IPS DF 6.9 (cell line): ENCODE measurements around the gene NTNG2.

Experiments used
- DNase-seq: peaks from one replicate; pipeline ENCODE4 v3.0.0-alpha.2; 2013; ENCODE audit warnings: low read depth, low spot score
- H3K27ac ChIP-seq: one replicate; pipeline ENCODE4 v1.5.1; 2013; ENCODE audit warnings: low read length, control low read depth
- H3K27me3 ChIP-seq: 2 replicates; pipeline ENCODE4 v1.6.1; 2013; ENCODE audit warnings: mild to moderate bottlenecking, low read length; ENCODE audit not compliant: control insufficient read depth, insufficient read depth
- H3K36me3 ChIP-seq: 2 replicates; pipeline ENCODE4 v1.6.1; 2013; ENCODE audit warnings: low read length; ENCODE audit not compliant: control insufficient read depth, insufficient read depth
- H3K4me1 ChIP-seq: 2 replicates; pipeline ENCODE4 v1.6.1; 2013; ENCODE audit warnings: low read length; ENCODE audit not compliant: control insufficient read depth, insufficient read depth
- H3K4me3 ChIP-seq: 2 replicates; pipeline ENCODE4 v1.5.1; 2013; ENCODE audit warnings: mild to moderate bottlenecking, low read length
- H3K9me3 ChIP-seq: 2 replicates; pipeline ENCODE4 v1.6.1; 2013; ENCODE audit warnings: low read length, inconsistent platforms; ENCODE audit not compliant: control insufficient read depth, insufficient read depth
- WGBS: extraction: QIAGEN DNeasy Blood & Tissue Kit; methylation state at CpG from one replicate; pipeline ENCODE4 v1.1.7; 2013; ENCODE audit warnings: mixed read lengths, missing lambda C conversion rate; ENCODE audit not compliant: insufficient read length, insufficient coverage; 5-methylcytosine and 5-hydroxymethylcytosine counted together

The NTNG2 gene

GRCh38 chr9:132214027-132214622 is 52.3 kb downstream of the NTNG2 start:
- Histone ChIP-seq H3K4me1 (0 out of 2 replicates have a peak, but pooled peaks cover 1% of the 10 kb centered on the region), H3K36me3 (no peaks in the 10 kb centered on the region), H3K9me3 (no peaks in the 10 kb centered on the region), H3K27ac (no peak overlapping the region), H3K4me3 (no peak overlapping the region), H3K27me3 (no peaks in the 10 kb centered on the region)
- no CpG with 5 or more reads among the region's 18 CpGs for WGBS
- peak; percentile 45 for DNase-seq

- Histone ChIP-seq H3K27ac (no peak overlapping the region), H3K4me1 (0 out of 2 replicates have a peak, but pooled peaks cover 1% of the 10 kb centered on the region), H3K27me3 (no peaks in the 10 kb centered on the region), H3K9me3 (no peaks in the 10 kb centered on the region), H3K36me3 (no peaks in the 10 kb centered on the region), H3K4me3 (no peak overlapping the region)
- DNase-seq = no peak
- WGBS = no CpG with 5 or more reads among the region's 10 CpGs
Measured at GRCh38 chr9:132216861-132217619, 55.2 kb downstream of the NTNG2 start.

GRCh38 chr9:132218208-132218607 is 56.4 kb downstream of the NTNG2 start:
- 0 out of 2 replicates have a peak, but pooled peaks cover 1% of the 10 kb centered on the region for H3K4me1 ChIP-seq
- no peaks in the 10 kb centered on the region for H3K36me3 ChIP-seq
- H3K27ac ChIP-seq = no peak overlapping the region
- H3K9me3 ChIP-seq = no peaks in the 10 kb centered on the region
- no peak overlapping the region for H3K4me3 ChIP-seq
- WGBS = no CpG with 5 or more reads among the region's 8 CpGs
- no peak for DNase-seq
- no peaks in the 10 kb centered on the region for H3K27me3 ChIP-seq

GRCh38 chr9:132221941-132222340 is 60.1 kb downstream of the NTNG2 start:
- H3K9me3 ChIP-seq = no peaks in the 10 kb centered on the region
- no CpG with 5 or more reads among the region's 6 CpGs for WGBS
- H3K27ac ChIP-seq = no peak overlapping the region
- no peak overlapping the region for H3K4me3 ChIP-seq
- H3K27me3 ChIP-seq = no peaks in the 10 kb centered on the region
- H3K4me1 ChIP-seq = no peaks in the 10 kb centered on the region
- H3K36me3 ChIP-seq = no peaks in the 10 kb centered on the region
- no peak for DNase-seq

GRCh38 chr9:132224645-132225044 is 62.8 kb downstream of the NTNG2 start:
- Histone ChIP-seq H3K4me3 (no peak overlapping the region), H3K4me1 (no peaks in the 10 kb centered on the region), H3K27ac (no peak overlapping the region), H3K9me3 (no peaks in the 10 kb centered on the region), H3K36me3 (no peaks in the 10 kb centered on the region), H3K27me3 (no peaks in the 10 kb centered on the region)
- no peak for DNase-seq
- WGBS = no CpG with 5 or more reads among the region's 3 CpGs

- no peak for DNase-seq
- Histone ChIP-seq H3K27me3 (no peaks in the 10 kb centered on the region), H3K4me1 (no peaks in the 10 kb centered on the region), H3K27ac (no peak overlapping the region), H3K9me3 (no peaks in the 10 kb centered on the region), H3K4me3 (no peak overlapping the region), H3K36me3 (no peaks in the 10 kb centered on the region)
- no CpG with 5 or more reads among the region's 34 CpGs for WGBS
Measured at GRCh38 chr9:132226571-132227430, 64.9 kb downstream of the NTNG2 start.

GRCh38 chr9:132228062-132228461 is 66.2 kb downstream of the NTNG2 start:
- no peaks in the 10 kb centered on the region for H3K27me3 ChIP-seq
- no peaks in the 10 kb centered on the region for H3K9me3 ChIP-seq
- H3K27ac ChIP-seq = no peak overlapping the region
- no peaks in the 10 kb centered on the region for H3K4me1 ChIP-seq
- H3K4me3 ChIP-seq = no peak overlapping the region
- H3K36me3 ChIP-seq = no peaks in the 10 kb centered on the region
- no CpG with 5 or more reads among the region's 12 CpGs for WGBS
- no peak for DNase-seq

- Histone ChIP-seq H3K27me3 (no peaks in the 10 kb centered on the region), H3K36me3 (no peaks in the 10 kb centered on the region), H3K4me3 (no peak overlapping the region), H3K9me3 (no peaks in the 10 kb centered on the region), H3K4me1 (no peaks in the 10 kb centered on the region), H3K27ac (no peak overlapping the region)
- WGBS = no CpG with 5 or more reads among the region's 4 CpGs
- no peak for DNase-seq
Measured at GRCh38 chr9:132230605-132231004, 68.7 kb downstream of the NTNG2 start.

GRCh38 chr9:132231019-132231701 is 69.3 kb downstream of the NTNG2 start:
- no peak for DNase-seq
- Histone ChIP-seq H3K36me3 (no peaks in the 10 kb centered on the region), H3K27ac (no peak overlapping the region), H3K27me3 (no peaks in the 10 kb centered on the region), H3K4me3 (no peak overlapping the region), H3K4me1 (0 out of 2 replicates have a peak, but pooled peaks cover 2% of the 10 kb centered on the region), H3K9me3 (no peaks in the 10 kb centered on the region)
- no CpG with 5 or more reads among the region's 20 CpGs for WGBS

- Histone ChIP-seq H3K27me3 (no peaks in the 10 kb centered on the region), H3K36me3 (no peaks in the 10 kb centered on the region)
Measured at GRCh38 chr9:132232522-132232921, 70.7 kb downstream of the NTNG2 start.

More at GRCh38 chr9:132232522-132232921, 70.7 kb downstream of the NTNG2 start:
- no peak for DNase-seq
- no CpG with 5 or more reads among the region's 3 CpGs for WGBS
- H3K9me3 ChIP-seq = no peaks in the 10 kb centered on the region
- no peak overlapping the region for H3K4me3 ChIP-seq
- peaks cover 3% of the 10 kb centered on the region; the same call in 1 of the 2 replicates for H3K4me1 ChIP-seq
- H3K27ac ChIP-seq = no peak overlapping the region
